ENCODE measurements around the gene FBLN1. TPM values are rescaled to one million over a fixed set of nuclear protein-coding genes. Genes with fewer than 3 reads are reported as not detected.

The FBLN1 gene
- total RNA-seq, 6 experiments from 2014 or later: 199 to 346 (median 326) TPM

DNA sequence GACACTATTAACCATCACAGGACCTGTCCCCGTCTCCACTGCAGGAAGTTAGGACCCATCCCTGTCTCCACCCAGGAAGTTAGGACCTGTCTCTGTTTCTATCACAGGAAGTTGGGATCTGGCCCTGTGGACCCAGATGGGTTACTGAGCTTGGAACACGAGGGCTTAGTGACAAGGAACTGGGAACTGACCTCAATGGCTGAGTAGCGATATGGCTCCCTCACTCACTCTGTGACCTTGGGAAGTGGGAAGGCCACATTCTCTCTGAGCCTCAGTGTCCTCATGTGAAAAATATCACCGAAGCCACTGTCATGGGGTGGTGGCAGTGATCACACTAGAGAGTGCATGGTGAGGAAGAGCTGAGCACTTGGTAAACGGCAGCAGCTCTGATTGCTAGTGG lies 59.4 kb downstream of the FBLN1 start:
- no peak overlapping the region for H3K4me3 Mint-ChIP-seq
- no peak overlapping the region for H3K27ac Mint-ChIP-seq

DNA sequence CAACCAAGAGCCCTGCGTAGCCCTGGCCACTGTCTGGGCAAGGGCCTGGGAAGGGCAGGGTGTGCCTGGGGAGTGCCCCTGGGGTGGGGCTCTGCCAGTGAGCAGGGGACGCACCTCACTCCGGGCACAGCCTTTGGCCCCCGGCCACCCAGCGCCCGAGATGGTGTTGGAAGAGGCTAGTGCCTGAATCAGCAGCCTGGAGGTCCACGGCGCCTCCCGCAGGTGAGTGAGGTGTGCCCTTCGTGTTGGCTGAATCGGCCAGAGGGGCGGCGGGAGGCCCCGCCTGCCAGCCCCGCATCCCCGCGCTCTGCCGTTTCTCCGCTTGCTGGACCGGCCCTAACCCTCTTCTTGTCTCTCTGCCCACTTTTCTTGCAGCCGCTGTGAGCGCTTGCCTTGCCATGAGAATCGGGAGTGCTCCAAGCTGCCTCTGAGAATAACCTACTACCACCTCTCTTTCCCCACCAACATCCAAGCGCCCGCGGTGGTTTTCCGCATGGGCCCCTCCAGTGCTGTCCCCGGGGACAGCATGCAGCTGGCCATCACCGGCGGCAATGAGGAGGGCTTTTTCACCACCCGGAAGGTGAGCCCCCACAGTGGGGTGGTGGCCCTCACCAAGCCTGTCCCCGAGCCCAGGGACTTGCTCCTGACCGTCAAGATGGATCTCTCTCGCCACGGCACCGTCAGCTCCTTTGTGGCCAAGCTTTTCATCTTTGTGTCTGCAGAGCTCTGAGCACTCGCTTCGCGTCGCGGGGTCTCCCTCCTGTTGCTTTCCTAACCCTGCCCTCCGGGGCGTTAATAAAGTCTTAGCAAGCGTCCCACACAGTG lies 60.1 kb downstream of the FBLN1 start:
- Mint-ChIP-seq H3K4me3 (no peak overlapping the region), H3K9me3 (peaks cover 26% of the 10 kb centered on the region), H3K27me3 (ENCODE audit: insufficient read depth) (peaks cover 31% of the 10 kb centered on the region), H3K4me1 (ENCODE audit: low read depth) (no peaks in the 10 kb centered on the region), H3K27ac (no peak overlapping the region), H3K36me3 (ENCODE audit: low read depth) (peaks cover 76% of the 10 kb centered on the region)
- TF ChIP-seq, protein P1, sequence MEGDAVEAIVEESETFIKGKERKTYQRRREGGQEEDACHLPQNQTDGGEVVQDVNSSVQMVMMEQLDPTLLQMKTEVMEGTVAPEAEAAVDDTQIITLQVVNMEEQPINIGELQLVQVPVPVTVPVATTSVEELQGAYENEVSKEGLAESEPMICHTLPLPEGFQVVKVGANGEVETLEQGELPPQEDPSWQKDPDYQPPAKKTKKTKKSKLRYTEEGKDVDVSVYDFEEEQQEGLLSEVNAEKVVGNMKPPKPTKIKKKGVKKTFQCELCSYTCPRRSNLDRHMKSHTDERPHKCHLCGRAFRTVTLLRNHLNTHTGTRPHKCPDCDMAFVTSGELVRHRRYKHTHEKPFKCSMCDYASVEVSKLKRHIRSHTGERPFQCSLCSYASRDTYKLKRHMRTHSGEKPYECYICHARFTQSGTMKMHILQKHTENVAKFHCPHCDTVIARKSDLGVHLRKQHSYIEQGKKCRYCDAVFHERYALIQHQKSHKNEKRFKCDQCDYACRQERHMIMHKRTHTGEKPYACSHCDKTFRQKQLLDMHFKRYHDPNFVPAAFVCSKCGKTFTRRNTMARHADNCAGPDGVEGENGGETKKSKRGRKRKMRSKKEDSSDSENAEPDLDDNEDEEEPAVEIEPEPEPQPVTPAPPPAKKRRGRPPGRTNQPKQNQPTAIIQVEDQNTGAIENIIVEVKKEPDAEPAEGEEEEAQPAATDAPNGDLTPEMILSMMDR (IDR thresholded peaks at IDR 0.05): peak; percentile 28; the same call in 1 of the 2 replicates
- no peak for DNase-seq

More for the DNA sequence above, 59.4 kb downstream of the FBLN1 start:
- Mint-ChIP-seq H3K36me3 (ENCODE audit: low read depth) (peaks cover 76% of the 10 kb centered on the region), H3K4me1 (ENCODE audit: low read depth) (no peaks in the 10 kb centered on the region), H3K27me3 (ENCODE audit: insufficient read depth) (peaks cover 31% of the 10 kb centered on the region), H3K9me3 (peaks cover 25% of the 10 kb centered on the region)
- DNase-seq: no peak
- TF ChIP-seq, protein P1 (IDR thresholded peaks at IDR 0.05): no peak

DNA sequence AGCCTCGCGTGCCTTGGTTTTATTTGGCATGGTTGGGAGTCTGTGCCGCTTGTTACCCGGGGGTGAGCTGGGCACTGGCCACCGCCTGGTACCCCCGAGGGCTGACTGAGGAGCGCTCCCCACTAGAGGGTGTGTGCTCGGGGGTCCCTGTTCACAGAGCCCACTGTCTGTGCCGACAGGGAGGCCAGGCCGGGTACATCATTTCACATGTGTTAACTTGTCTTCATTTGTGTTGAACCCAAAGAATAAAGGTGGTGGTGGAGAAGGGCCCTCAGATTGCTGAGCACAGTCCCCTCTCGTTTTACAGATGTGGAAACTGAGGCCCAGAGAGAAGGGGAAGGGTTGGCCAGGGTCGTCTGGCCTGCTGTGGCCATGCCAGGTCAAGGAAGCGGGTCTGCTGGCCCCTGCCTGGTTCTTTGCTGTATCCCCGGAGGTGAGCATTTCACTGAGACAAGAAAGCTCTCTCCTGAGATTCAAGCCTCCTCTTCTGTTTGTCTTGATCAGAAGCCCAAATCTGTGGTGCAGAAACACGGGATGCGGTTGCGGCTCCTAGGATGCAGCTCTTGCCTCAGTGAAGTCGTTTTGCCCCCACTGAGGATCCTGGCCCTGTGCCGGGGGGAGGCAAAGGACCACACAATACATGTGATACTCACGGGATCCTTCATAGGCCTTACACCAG lies 60.8 kb downstream of the FBLN1 start:
- peaks cover 30% of the 10 kb centered on the region for H3K9me3 Mint-ChIP-seq
- DNase-seq: no peak

DNA sequence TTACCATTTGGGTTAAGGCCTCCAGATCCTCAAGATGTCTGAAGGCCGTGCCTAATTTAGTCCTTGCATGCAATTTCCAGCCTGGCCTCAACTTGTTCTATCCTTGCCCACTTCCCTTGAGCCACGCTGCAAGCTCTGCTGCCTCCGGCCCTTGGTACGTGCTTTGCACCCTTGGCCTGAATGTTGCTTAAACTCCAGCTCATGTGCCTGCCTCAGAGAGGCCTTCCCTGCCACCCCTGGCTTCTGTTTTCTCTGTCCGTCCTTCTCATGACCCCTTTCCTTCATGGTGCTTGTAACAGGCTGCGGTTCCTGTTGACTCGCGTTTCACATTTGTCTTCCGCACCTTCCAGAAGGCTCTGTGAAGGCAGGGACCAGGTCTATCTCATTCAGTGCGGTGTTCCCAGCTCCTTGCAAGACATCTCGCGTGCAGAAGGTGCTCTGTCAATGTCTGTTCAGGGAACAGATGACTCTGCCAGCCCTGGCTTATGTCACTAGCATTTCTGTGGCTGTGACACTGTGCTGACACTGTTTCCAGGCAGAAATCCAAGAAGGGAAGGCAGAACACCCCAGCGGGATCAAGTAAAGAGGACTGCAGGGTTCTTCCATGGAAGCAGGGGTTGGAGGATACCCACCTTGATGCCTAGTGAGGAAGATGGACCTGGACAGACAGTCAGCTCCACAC lies 61.8 kb downstream of the FBLN1 start:
- TF ChIP-seq, protein P1 (IDR thresholded peaks at IDR 0.05): no peak
- no peak for DNase-seq
- Mint-ChIP-seq H3K9me3 (peaks cover 30% of the 10 kb centered on the region), H3K27ac (no peak overlapping the region), H3K27me3 (ENCODE audit: insufficient read depth) (peaks cover 29% of the 10 kb centered on the region), H3K36me3 (ENCODE audit: low read depth) (peaks cover 75% of the 10 kb centered on the region), H3K4me3 (no peak overlapping the region; the same call in 1 of the 2 replicates), H3K4me1 (ENCODE audit: low read depth) (no peaks in the 10 kb centered on the region)

More for the DNA sequence above, 60.8 kb downstream of the FBLN1 start:
- Mint-ChIP-seq H3K36me3 (ENCODE audit: low read depth) (peaks cover 75% of the 10 kb centered on the region), H3K4me1 (ENCODE audit: low read depth) (no peaks in the 10 kb centered on the region), H3K27me3 (ENCODE audit: insufficient read depth) (peaks cover 29% of the 10 kb centered on the region), H3K27ac (no peak overlapping the region), H3K4me3 (no peak overlapping the region)
- TF ChIP-seq, protein P1 (IDR thresholded peaks at IDR 0.05): no peak

DNA sequence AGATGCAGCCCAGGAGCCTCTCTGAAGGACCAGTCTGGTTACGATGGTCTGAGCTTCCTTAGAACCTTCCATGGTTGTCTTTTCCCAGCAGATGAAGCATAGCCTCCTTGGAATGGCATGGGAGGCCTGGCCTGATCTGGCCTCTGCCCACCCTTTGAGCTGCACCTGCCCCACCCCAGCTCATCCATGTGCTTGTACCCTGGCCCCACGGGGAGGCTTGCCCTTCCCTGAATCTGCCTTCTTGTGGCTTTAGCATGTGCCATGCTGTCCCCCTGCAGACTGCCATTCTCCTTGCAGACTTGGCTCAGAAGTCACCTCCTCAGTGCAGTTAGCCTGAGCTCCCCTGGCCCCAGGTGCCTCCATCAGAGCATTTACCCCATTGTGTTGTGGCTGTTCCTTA lies 62.5 kb downstream of the FBLN1 start:
- Mint-ChIP-seq H3K4me3 (no peak overlapping the region), H3K9me3 (peaks cover 27% of the 10 kb centered on the region), H3K27me3 (ENCODE audit: insufficient read depth) (peaks cover 29% of the 10 kb centered on the region), H3K27ac (no peak overlapping the region), H3K36me3 (ENCODE audit: low read depth) (peaks cover 71% of the 10 kb centered on the region), H3K4me1 (ENCODE audit: low read depth) (no peaks in the 10 kb centered on the region)
- TF ChIP-seq, protein P1 (IDR thresholded peaks at IDR 0.05): no peak
- DNase-seq: no peak
